ENCODE data around the gene RGS6.

DNA sequence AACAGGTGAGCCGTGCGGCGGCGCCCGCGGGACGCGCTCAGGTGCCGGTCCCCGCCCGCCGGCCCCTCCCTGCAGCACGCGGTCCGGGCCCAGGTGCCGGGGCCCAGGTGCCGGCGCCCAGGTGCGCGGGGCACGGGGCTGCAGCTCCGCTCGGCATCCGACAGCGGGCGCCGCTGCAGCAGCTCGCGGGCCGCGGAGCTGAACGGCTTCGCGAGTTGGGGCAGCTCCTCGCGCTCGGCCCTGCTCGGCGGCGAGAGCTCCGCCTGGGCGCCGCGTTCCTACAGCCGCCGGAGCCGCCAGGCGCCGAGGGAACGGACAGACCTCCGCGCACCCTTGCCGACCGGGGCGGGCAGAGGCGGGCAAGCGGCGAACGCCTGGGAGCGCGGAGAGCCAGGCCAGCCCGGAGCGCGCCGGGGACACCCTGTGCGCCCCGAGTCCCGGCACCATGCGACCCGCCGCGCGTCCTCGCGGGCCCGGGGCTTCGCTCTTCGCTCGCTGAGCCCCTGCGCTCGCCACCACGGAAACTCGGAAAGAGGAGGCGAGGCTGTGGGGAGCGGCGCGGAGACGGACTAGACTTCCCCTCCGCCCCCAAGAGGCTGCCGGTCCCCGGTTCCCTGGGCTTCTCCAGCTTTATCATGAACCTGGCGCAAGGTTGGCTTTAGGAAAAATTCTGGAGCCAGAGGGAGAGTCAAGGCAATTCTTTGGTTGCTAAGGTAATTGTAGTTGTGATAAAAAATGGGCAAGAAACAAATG lies at the start of gene RGS6:
- TF ChIP-seq CTCF (IDR thresholded peaks at IDR 0.05; ENCODE audit: low read depth, low read length, missing input control) (no peak), TAF1 (conservative IDR thresholded peaks at IDR 0.05) (no peak), EGR1 (IDR thresholded peaks at IDR 0.05; ENCODE audit: low read depth in 2 of 2) (no peak), RXRA (IDR thresholded peaks at IDR 0.05) (no peak), SP1 (IDR thresholded peaks at IDR 0.05) (no peak), MAX (IDR thresholded peaks at IDR 0.05) (no peak), YY1 (IDR thresholded peaks at IDR 0.05) (no peak), RAD21 (IDR thresholded peaks at IDR 0.05) (no peak), ZBTB33 (IDR thresholded peaks at IDR 0.05) (no peak)
- TF ChIP-seq, protein P1, sequence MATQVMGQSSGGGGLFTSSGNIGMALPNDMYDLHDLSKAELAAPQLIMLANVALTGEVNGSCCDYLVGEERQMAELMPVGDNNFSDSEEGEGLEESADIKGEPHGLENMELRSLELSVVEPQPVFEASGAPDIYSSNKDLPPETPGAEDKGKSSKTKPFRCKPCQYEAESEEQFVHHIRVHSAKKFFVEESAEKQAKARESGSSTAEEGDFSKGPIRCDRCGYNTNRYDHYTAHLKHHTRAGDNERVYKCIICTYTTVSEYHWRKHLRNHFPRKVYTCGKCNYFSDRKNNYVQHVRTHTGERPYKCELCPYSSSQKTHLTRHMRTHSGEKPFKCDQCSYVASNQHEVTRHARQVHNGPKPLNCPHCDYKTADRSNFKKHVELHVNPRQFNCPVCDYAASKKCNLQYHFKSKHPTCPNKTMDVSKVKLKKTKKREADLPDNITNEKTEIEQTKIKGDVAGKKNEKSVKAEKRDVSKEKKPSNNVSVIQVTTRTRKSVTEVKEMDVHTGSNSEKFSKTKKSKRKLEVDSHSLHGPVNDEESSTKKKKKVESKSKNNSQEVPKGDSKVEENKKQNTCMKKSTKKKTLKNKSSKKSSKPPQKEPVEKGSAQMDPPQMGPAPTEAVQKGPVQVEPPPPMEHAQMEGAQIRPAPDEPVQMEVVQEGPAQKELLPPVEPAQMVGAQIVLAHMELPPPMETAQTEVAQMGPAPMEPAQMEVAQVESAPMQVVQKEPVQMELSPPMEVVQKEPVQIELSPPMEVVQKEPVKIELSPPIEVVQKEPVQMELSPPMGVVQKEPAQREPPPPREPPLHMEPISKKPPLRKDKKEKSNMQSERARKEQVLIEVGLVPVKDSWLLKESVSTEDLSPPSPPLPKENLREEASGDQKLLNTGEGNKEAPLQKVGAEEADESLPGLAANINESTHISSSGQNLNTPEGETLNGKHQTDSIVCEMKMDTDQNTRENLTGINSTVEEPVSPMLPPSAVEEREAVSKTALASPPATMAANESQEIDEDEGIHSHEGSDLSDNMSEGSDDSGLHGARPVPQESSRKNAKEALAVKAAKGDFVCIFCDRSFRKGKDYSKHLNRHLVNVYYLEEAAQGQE (IDR thresholded peaks at IDR 0.05), result no peak
